GM12892 (cell line): Measurements from ENCODE around the gene LIMK2.

ENCODE experiments used
- POLR2A ChIP-seq: IDR thresholded peaks from 2 replicates; pipeline ENCODE4 v1.6.1; 2011; ENCODE audit warnings: low read depth, low read length, control low read depth
- POLR2AphosphoS5 ChIP-seq: IDR thresholded peaks from 2 replicates; pipeline ENCODE4 v1.6.1; 2011; ENCODE audit warnings: low read depth, low read length, control low read depth

DNA sequence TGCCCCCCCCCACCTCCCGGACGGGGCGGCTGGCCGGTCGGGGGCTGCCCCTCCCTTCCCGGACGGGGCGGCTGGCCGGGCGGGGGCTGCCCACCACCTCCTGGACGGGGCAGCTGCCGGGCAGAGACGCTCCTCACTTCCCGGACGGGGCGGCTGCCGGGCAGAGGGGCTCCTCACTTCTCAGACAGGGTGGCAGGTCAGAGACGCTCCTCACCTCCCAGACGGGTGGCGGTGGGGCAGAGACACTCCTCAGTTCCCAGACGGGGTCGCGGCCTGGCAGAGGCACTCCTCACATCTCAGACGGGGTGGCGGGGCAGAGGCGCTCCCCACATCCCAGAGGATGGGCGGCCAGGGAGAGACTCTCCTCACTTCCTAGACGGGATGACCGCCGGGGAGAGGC, 28.1 kb upstream of the LIMK2 start:
- TF ChIP-seq POLR2A = no peak
- TF ChIP-seq POLR2AphosphoS5 = no peak
